PC-9 (cell line): Measurements from ENCODE around the gene KRCC1.

Experiments used
- CTCF ChIP-seq: fragments of 200-600 bp; sonication (generic); conservative IDR thresholded peaks from 2 replicates; pipeline ENCODE4 v1.6.1; 2017; ENCODE audit warnings: mixed run types, antibody characterized with exemption, mild to moderate bottlenecking, moderate library complexity
- EZH2 ChIP-seq: fragments of 200-600 bp; sonication (generic); IDR thresholded peaks from 2 replicates; pipeline ENCODE4 v1.8.0; 2017; ENCODE audit warnings: antibody characterized with exemption, low read depth

- TF ChIP-seq EZH2, result no peak
- no peak for TF ChIP-seq CTCF
Observed at GRCh38 chr2:88097192-88097591, 41.6 kb upstream of the KRCC1 start.
